ENCODE results near the gene MAFG.

DNA sequence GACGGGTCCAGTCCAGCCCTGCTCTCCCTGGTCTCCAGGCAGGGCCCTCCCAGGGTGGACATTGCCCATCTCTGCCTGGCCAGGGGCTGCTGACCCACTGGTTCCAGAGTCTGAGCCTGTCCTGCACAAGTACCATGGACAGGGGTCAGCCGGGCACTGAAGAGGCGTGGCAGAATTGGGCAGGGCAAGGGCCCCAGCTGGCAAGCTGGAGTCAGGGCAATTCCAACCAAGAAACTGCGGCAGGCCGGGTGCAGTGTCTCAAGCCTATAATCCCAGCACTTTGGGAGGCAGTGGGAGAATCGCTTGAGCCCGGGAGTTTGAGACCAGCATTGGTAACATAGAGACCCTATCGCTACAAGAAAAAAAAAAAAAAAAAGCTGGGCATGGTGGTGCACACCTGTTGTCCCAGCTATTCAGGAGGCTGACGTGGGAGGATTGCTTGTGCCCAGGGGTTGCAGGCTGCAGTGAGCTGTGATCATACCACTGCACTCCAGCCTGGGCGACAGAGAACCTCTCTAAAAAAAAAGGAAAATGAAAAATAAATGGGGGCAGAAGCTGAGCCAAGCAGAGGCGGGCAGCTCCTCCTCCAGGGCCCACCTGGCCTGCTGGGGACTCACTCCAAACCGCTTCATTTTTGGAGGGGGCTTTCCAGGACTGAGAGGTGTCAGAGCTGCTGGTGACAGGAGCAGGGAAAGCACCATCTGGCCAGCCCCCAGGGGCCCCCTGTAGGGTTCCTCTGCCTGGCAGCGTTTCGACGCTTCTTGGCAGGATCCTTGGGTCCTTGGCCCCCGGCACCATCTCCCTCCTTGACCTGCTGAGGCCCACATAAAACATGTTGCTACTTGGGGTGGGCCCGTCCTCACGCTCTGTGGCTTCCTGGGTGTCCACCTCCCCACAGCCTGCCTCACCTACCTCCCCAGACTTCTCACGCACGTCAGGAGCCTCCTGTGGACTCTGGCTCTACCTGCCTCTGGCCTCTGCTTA lies 2.9 kb upstream of the MAFG start:
- TF ChIP-seq, protein P1, sequence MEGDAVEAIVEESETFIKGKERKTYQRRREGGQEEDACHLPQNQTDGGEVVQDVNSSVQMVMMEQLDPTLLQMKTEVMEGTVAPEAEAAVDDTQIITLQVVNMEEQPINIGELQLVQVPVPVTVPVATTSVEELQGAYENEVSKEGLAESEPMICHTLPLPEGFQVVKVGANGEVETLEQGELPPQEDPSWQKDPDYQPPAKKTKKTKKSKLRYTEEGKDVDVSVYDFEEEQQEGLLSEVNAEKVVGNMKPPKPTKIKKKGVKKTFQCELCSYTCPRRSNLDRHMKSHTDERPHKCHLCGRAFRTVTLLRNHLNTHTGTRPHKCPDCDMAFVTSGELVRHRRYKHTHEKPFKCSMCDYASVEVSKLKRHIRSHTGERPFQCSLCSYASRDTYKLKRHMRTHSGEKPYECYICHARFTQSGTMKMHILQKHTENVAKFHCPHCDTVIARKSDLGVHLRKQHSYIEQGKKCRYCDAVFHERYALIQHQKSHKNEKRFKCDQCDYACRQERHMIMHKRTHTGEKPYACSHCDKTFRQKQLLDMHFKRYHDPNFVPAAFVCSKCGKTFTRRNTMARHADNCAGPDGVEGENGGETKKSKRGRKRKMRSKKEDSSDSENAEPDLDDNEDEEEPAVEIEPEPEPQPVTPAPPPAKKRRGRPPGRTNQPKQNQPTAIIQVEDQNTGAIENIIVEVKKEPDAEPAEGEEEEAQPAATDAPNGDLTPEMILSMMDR (IDR thresholded peaks at IDR 0.05) = no peak
- TF ChIP-seq POLR2A (IDR thresholded peaks at IDR 0.05) = no peak
